ENCODE results near the gene CLDN14. TPM values are rescaled to one million over a fixed set of nuclear protein-coding genes. Genes with fewer than 3 reads are reported as not detected.

CLDN14 gene, protein sequence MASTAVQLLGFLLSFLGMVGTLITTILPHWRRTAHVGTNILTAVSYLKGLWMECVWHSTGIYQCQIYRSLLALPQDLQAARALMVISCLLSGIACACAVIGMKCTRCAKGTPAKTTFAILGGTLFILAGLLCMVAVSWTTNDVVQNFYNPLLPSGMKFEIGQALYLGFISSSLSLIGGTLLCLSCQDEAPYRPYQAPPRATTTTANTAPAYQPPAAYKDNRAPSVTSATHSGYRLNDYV
- 4.2 and 6.2 TPM in 2 replicates for total RNA-seq

GRCh38 chr21:36479415-36480402, at the start of gene CLDN14:
Gene CLDN14, minus strand, starts transcription at chr21:36480122. Its CDS starts 18,427 bp downstream, at chr21:36461695.

Other genes starting within 250 kb of the CLDN14 start
- 27.6 and 36.0 TPM in 2 replicates for gene MORC3, start 159.9 kb downstream of the CLDN14 start, total RNA-seq
- 3.6 and 5.2 TPM in 2 replicates for gene CHAF1B, start 94.7 kb downstream of the CLDN14 start, total RNA-seq
- gene SIM2, start 219.0 kb upstream of the CLDN14 start, total RNA-seq, result 0.15 and 0.32 TPM in 2 replicates

Measured in epithelial cell of umbilical artery (primary cell).